Measurements from ENCODE around the gene TRPC4.

The TRPC4 gene

GRCh38 chr13:37636701-37637100 lies 232.9 kb downstream of the TRPC4 start:
- DNase-seq (ENCODE audit: low read depth in 1 of 2, low spot score in 1 of 2) = no peak
- no peak for TF ChIP-seq JUND (IDR thresholded peaks at IDR 0.05; ENCODE audit: low read depth)
- in situ Hi-C loops (cut with HindIII; ENCODE audit: low pct_unique_long_range_greater_than_20kb, low sequenced_read_pairs) = no loop called here

- in situ Hi-C loops (cut with HindIII; ENCODE audit: low pct_unique_long_range_greater_than_20kb, low sequenced_read_pairs) = no loop called here
- TF ChIP-seq JUND (IDR thresholded peaks at IDR 0.05; ENCODE audit: low read depth) = no peak
Measured at GRCh38 chr13:37632294-37632693, 237.3 kb downstream of the TRPC4 start.

GRCh38 chr13:37627428-37627827 lies 242.1 kb downstream of the TRPC4 start:
- DNase-seq (ENCODE audit: low read depth in 1 of 2, low spot score in 1 of 2) = peak in 1 of 2 experiments; percentile 27
- in situ Hi-C loops (cut with HindIII; ENCODE audit: low pct_unique_long_range_greater_than_20kb, low sequenced_read_pairs) = no loop called here
- TF ChIP-seq JUND (IDR thresholded peaks at IDR 0.05; ENCODE audit: low read depth) = no peak

More at GRCh38 chr13:37632294-37632693, 237.3 kb downstream of the TRPC4 start:
- no peak for DNase-seq (ENCODE audit: low read depth in 1 of 2, low spot score in 1 of 2)

- no peak for DNase-seq (ENCODE audit: low read depth in 1 of 2, low spot score in 1 of 2)
- TF ChIP-seq JUND (IDR thresholded peaks at IDR 0.05; ENCODE audit: low read depth) = no peak
- in situ Hi-C loops (cut with HindIII; ENCODE audit: low pct_unique_long_range_greater_than_20kb, low sequenced_read_pairs) = no loop called here
Measured at GRCh38 chr13:37621811-37622361, 247.7 kb downstream of the TRPC4 start.

GRCh38 chr13:37618554-37618953 lies 251.0 kb downstream of the TRPC4 start:
- no peak for TF ChIP-seq JUND (IDR thresholded peaks at IDR 0.05; ENCODE audit: low read depth)
- in situ Hi-C loops (cut with HindIII; ENCODE audit: low pct_unique_long_range_greater_than_20kb, low sequenced_read_pairs) = no loop called here

GRCh38 chr13:37617173-37617572 lies 252.4 kb downstream of the TRPC4 start:
- in situ Hi-C loops (cut with HindIII; ENCODE audit: low pct_unique_long_range_greater_than_20kb, low sequenced_read_pairs) = no loop called here
- no peak for DNase-seq (ENCODE audit: low read depth in 1 of 2, low spot score in 1 of 2)
- TF ChIP-seq JUND (IDR thresholded peaks at IDR 0.05; ENCODE audit: low read depth) = no peak

More at GRCh38 chr13:37618554-37618953, 251.0 kb downstream of the TRPC4 start:
- DNase-seq (ENCODE audit: low read depth in 1 of 2, low spot score in 1 of 2) = no peak

GRCh38 chr13:37616131-37616530 lies 253.4 kb downstream of the TRPC4 start:
- in situ Hi-C loops (cut with HindIII; ENCODE audit: low pct_unique_long_range_greater_than_20kb, low sequenced_read_pairs) = no loop called here
- no peak for TF ChIP-seq JUND (IDR thresholded peaks at IDR 0.05; ENCODE audit: low read depth)
- no peak for DNase-seq (ENCODE audit: low read depth in 1 of 2, low spot score in 1 of 2)

- no peak for TF ChIP-seq JUND (IDR thresholded peaks at IDR 0.05; ENCODE audit: low read depth)
- no peak for DNase-seq (ENCODE audit: low read depth in 1 of 2, low spot score in 1 of 2)
- in situ Hi-C loops (cut with HindIII; ENCODE audit: low pct_unique_long_range_greater_than_20kb, low sequenced_read_pairs) = no loop called here
Measured at GRCh38 chr13:37615276-37615675, 254.3 kb downstream of the TRPC4 start.

GRCh38 chr13:37613638-37614037 lies 255.9 kb downstream of the TRPC4 start:
- in situ Hi-C loops (cut with HindIII; ENCODE audit: low pct_unique_long_range_greater_than_20kb, low sequenced_read_pairs) = no loop called here
- DNase-seq (ENCODE audit: low read depth in 1 of 2, low spot score in 1 of 2) = no peak
- TF ChIP-seq JUND (IDR thresholded peaks at IDR 0.05; ENCODE audit: low read depth) = no peak

GRCh38 chr13:37613236-37613635 lies 256.3 kb downstream of the TRPC4 start:
- no peak for DNase-seq (ENCODE audit: low read depth in 1 of 2, low spot score in 1 of 2)
- in situ Hi-C loops (cut with HindIII; ENCODE audit: low pct_unique_long_range_greater_than_20kb, low sequenced_read_pairs) = no loop called here
- no peak for TF ChIP-seq JUND (IDR thresholded peaks at IDR 0.05; ENCODE audit: low read depth)

GRCh38 chr13:37608750-37609339 lies 260.7 kb downstream of the TRPC4 start:
- DNase-seq (ENCODE audit: low read depth in 1 of 2, low spot score in 1 of 2) = no peak
- TF ChIP-seq JUND (IDR thresholded peaks at IDR 0.05; ENCODE audit: low read depth) = no peak
- in situ Hi-C loops (cut with HindIII; ENCODE audit: low pct_unique_long_range_greater_than_20kb, low sequenced_read_pairs) = no loop called here

- no peak for TF ChIP-seq JUND (IDR thresholded peaks at IDR 0.05; ENCODE audit: low read depth)
- in situ Hi-C loops (cut with HindIII; ENCODE audit: low pct_unique_long_range_greater_than_20kb, low sequenced_read_pairs) = no loop called here
- DNase-seq (ENCODE audit: low read depth in 1 of 2, low spot score in 1 of 2) = peak; percentile 17 to 29
Measured at GRCh38 chr13:37602733-37603381, 266.7 kb downstream of the TRPC4 start.

GRCh38 chr13:37601648-37602440 lies 267.7 kb downstream of the TRPC4 start:
- in situ Hi-C loops (cut with HindIII; ENCODE audit: low pct_unique_long_range_greater_than_20kb, low sequenced_read_pairs) = no loop called here
- TF ChIP-seq JUND (IDR thresholded peaks at IDR 0.05; ENCODE audit: low read depth) = no peak
- DNase-seq (ENCODE audit: low read depth in 1 of 2, low spot score in 1 of 2) = no peak

Data from T47D (cell line).